Measurements from ENCODE around the gene FAAH.
"Not testable (repeated sequence)": the region's sequence is repeated elsewhere in the genome, so short reads cannot be mapped to it uniquely, and the experiment has no call there.

The FAAH gene

DNA sequence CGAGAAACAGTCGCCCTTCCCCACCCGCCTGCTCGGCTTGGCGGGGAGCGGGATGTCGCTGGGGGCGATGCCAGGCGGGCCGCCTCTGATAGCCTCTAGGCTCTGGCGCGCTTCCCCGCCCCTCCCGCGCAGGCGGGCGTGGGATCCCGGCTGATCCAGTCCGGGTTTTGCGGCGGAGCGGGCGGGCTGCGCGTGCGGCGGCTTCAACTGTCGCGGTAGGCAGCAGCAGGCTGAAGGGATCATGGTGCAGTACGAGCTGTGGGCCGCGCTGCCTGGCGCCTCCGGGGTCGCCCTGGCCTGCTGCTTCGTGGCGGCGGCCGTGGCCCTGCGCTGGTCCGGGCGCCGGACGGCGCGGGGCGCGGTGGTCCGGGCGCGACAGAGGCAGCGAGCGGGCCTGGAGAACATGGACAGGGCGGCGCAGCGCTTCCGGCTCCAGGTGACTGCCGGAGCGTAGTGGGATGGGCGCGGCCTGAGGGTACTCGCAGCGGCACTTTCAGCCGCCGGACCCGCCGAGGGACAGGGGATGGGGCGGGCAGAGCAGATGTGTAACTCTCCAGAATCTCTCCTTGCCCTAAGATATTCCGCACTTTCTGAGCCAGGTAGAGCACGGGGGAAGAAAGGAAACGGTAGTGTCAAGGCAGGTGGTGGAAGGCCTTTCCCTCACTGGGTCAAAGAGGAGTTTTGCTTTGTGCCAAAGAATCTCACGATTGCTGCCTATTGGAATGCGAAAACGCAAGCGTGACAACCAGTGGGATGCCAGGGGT, at the start of gene FAAH:
Gene FAAH (plus strand): TSS at position 210 of the 764 bp plus-strand sequence. CDS start 32 bp downstream, at position 242.
- peak; percentile 51 to 69 for DNase-seq

DNA sequence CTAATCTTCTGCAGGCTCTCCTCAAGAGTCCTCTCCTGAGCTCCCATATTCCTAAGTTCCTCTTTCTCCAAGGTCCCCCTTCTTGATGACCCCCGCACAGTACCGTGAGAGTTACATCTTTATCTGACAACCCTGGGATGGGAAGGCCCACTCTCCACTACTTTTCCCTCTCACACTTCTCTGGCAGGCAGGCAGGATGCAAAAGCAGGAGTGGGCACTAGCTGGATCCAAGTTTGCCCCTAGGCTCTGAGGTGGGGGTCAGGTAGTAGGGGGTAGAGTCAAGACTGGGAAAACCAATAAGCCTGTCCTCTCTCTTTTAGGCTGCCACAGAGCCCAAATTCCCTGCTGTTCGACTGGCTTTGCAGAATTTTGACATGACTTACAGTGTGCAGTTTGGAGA, 49.6 kb upstream of the FAAH start:
- no peak for DNase-seq

DNA sequence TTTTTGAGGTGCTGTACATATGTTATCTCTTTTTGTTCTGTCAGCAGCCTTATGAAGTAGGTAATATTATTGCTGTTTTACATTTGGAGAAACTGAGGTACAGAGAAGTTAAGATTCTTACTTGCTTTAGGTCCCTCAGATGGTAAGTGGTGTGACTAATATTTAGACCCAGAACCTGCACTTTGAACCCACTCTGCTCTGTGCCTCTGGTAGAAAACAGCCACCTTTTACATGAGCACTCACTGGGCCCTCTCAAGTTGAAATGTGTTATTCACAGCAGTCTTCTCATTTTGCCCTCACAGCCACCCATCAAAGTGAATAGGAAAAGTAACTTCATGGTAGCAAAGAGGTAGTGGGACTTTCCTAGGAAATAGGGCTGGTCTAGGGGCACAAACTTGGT, 48.8 kb upstream of the FAAH start:
- no peak for DNase-seq

DNA sequence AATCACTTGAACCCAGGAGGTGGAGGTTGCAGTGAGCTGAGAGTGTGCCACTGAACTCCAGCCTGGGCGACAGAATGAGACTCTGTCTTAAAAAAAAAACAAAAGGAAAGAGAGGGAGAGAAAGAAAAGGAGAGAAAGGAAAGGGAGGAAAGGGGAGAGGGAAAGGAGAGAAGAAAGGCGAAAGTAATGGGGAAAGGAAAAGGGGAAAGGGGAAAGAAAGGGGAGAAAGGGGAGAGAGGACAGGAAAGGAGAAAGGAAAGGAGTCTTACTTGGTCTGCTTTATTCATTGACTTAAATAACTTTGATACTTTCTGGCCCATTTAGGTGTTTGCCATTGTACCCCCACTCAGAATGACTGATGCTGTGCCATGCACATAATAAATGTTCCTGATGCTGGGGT, 41.8 kb upstream of the FAAH start:
- DNase-seq = no peak

DNA sequence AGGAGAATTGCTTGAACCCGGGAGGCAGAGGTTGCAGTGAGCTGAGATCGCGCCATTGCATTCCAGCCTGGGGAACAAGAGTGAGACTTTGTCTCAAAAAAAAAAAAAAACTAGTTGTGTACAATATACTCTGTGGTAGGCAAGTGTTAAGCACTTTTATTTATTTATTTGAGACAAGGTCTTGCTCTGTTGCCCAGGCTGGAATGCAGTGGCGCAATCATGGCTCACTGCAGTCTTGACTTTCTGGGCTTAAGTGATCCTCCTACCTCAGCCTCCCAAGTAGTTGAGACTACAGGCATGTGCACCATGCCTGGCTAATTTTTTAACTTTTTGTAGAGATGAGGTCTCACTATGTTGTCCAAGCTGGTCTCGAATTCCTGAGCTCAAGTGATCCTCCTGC, 38.2 kb upstream of the FAAH start:
- DNase-seq = not testable (repeated sequence)

DNA sequence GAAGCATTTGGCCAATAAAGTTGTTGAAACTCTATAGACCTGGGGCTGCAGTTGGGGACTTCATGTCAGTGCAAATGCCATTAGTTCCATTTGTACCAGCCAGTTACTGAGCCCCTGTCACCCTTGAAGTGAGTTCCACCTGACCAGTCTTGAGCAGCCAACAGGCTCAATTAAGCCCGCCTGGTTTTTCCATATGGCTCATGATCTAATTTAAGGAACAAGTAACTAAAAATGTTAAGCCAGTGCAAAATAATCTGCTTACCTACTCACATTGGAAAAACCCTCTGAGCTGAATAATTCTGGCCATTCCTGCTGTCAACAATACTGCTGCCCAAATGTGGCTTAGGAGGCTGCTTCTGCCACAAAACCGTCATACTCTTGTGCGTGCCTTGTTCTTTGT, 32.0 kb upstream of the FAAH start:
- DNase-seq = no peak

DNA sequence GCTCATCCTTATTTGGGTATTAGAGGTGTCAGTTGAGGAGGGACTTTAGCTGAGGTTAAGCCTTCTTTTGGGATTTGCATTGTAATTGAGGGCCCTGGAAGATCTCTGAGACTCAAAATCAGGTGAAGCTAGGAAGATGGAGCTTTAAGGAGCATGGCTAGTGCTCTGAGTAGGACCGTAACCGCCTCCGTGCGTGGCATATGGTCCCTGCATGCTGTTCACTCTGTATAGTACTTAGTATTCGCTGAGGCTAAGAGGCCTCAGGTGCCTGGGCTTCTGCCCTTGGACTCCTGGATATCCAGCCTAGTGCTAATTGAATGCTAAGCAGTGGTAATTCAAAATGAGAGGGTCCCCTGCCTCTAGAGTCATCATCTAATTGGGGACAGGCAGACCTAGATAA, 31.0 kb upstream of the FAAH start:
- no peak for DNase-seq

DNA sequence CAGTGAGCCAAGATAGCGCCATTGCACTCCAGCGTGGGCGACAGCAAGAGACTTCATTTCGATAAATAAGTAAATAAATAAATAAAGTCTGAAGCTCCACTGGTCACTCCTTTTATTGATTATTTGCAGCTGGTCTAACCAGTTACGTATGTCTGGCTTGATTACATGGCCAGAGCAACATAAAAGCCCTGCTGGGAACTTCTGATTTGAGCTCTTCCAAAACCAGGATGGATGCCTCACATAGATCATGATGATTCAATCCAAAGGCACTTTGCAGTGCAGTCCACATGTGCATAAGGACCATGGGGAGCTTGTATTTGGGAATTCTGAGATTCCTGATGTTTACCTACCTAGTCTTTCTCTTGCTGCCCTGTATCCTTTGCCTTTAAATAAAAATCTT, 29.5 kb upstream of the FAAH start:
- DNase-seq = no peak

DNA sequence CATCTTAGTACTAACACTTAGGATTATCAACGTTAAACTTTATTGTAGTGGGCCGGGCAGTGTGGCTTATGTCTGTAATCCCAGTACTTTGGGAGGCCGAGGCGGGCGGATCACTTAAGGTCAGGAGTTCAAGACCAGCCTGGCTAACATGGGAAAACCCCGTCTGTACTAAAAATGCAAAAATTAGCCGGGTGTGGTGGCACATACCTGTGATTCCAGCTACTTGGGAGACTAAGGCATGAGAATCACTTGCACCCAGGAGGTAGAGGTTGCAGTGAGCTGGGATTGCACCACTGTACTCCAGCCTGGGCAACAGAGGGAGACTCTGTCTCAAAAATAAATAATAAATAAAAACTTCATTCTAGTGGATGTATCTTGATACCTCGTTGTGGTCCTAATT, 28.3 kb upstream of the FAAH start:
- DNase-seq = not testable (repeated sequence)

DNA sequence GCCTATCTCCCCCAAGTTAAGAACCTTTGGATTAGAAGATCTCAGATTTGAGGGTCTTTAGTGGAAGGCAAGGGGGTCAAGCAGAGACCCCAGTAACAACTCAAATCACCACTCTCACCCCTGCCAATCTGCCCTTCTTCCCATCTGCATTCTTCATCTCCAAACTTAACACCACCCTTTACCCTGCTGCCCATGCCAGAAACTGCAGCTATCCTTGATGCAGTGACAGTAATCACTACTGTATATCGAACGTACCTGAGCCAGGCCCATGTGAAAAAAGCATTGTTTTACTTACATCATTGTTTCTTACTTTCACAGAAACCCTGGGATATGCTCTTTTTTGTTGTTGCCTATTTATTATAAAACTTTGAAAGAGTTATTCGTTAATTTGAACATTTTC, 27.0 kb upstream of the FAAH start:
- no peak for DNase-seq

DNA sequence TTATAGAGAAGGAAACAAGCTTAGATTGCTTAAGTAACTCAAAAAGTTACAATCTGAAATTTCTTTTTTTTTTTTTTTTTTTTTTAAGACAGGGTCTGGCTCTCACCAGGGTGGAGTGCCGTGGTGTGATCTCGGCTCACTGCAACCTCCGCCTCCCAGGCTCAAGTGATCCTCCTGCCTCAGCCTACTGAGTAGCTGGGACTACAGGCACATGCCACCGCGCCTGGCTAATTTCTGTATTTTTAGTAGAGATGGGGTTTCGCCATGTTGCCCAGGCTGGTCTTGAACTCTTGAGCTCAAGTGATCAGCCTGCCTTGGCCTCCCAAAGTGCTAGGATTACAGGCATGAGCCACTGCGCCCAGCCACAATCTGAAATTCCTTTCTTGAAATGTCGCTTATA, 26.4 kb upstream of the FAAH start:
- DNase-seq = not testable (repeated sequence)

DNA sequence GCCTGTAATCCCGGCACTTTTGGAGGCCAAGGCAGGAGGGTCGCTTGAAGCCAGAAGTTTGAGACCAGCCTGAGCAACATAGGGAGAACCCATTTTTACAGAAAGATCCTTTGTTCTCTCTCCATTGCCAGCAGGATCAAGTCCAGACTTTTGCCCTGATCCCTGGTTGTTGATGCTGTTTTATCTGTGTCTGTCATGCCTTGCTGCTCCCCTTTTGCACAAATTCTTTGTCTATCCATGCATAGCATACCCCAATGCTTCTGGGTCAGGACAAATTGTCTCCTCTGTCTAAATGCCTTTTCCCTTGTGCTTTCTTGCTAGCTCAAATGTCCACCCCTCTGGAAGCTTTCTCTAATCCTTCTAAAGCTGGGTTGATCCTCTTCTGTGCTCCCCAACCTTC, 25.3 kb upstream of the FAAH start:
- DNase-seq = no peak

DNA sequence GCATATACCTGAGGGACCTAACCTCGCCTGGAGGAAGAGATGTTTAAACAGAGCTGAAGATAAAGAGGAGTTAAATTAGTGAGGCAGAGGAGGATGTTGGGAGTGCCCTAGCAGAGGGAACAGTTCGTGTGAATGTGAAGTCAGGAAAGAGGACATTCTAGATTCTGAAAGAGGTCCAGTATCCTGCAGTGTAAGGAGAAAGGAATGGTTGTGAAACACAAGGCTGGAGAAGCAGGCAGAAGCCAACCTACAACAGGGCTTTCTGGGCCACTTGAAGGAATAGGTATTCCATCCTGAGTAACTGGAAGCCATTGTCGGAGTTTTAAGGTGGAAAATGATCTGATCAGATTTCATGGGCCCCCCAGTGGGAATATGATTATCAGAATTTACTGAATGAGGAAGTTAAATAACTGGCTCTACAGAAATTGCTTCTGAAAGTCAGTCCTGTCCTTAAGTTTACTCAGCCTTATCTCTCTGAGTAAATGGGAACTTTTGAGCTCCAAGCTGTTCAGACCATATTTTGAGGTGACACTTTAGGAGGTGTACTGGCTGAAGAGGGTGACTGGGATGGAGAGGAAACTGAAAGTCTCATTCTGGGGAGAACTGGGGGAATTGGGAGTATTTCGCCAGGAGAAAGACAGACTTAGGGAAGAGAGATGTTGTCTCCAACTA, 24.4 kb upstream of the FAAH start:
- DNase-seq = no peak

DNA sequence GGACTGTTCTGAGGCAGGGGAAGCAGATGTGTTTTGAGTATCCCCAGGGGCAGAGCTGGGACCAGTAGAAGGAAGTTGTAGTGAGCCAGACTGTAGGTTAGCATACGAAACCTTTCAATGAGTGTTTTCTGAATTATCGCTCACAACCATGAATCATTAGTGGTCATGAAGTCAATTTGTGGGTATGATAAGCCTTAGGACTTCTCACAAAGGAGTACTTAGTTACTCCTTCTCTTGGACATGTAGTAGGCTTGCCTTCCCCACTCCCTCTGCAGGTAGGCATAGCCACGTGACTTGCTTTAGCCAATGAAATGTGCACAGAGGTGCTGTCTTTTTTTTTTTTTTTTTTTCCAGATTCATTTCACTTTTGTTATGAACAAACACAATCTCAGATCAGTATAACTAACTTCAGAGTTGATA, 23.9 kb upstream of the FAAH start:
- no peak for DNase-seq

DNA sequence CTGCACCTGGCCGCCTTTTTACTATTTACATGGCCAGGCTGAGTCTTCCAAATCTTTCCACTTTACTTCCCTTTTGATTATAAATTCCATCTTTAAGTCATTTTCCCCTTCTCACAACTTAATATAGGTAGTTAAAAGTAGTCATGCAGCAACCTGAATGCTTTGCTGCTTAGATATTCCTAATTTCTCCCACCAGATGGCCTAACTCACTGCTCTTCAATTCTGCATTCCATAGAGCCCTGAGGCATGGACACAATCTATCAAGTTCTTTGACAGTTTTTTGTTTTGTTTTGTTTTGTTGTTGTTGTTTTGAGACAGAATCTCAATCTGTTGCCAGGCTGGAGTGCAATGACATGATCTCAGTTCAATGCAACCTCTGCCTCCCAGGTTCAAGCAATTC, 21.7 kb upstream of the FAAH start:
- no peak for DNase-seq

DNA sequence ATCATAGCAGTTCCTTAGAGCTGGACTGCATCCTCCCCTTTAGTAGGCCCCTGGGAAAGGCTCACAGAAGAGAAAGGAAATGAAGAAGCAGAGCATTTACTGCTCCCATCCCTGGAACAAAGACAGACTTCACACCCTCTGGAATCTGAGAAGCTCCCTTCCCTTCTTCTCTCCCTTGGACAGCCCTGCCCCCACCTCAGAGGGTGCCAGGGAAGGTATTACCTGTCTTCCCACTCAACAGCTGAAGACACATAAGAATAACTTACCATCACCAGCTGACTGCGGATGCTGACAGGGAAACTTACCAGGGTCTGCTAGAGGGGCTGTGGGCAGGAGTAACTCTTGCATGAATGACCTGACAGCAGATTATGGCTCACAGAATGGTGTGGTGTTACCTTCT, 14.1 kb upstream of the FAAH start:
- no peak for DNase-seq

DNA sequence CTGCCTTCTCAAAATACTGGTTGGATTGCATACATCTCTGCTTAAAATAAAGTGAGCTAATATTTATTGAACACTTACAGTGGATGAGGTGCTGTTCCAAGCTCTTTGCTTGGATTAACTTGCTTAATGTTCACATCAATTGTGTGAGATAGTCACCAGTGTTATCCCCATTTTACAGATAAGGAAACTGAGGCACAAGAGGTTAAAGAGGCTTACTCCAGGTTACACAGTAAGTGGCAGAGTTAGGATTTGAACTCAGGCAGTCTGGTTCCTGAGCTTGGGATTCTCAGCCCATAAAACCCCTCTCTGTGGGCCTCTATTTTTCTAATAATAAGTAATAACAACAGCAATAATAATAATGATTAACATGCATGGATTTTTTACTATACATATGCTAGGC, 13.6 kb upstream of the FAAH start:
- no peak for DNase-seq

DNA sequence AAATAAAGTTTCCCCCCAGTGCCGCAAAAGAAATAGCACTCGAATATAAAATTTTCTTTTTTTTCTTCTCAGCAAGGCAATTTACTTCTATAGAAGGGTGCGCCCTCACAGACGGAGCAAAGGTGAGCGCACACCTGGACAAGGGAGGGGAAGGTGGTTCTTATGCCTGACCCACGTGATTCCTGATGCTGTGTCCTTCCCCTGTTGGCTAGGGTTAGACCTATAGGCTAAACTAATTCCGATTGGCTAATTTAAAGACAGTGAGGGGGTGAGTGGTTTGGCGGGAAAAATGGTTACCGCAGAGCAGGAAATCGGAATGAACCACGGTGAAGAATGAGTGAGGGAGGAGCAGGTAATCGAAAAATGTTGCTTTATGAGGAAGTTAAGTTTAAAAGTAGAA, 607 bp upstream of the FAAH start:
- DNase-seq = no peak

DNA sequence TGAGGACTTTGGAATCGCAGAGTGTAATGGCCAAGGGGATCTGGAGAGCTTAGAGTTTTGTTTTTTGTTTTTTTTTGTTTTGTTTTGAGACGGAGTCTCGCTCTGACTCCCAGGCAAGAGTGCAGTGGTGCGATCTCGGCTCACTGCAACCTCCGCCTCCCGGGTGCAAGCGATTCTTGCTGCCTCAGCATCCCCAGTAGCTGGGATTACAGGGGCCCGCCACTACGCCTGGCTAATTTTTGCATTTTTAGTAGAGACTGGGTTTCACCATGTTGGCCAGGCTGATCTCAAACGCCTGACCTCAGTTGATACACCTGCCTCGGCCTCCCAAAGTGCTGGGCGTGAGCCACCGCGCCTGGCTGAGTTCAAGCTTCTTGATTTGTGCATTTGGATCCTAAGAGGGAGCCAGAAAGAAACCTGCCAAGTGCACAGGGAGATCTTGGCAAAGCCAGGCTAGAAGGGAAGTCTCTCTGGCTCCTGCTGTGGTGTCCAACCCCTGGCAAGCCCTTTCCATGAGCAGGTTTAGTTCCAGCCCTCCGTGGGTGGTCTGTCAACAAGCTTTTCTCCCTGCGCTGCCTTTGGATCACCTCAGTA, 852 bp downstream of the FAAH start:
- no peak for DNase-seq

DNA sequence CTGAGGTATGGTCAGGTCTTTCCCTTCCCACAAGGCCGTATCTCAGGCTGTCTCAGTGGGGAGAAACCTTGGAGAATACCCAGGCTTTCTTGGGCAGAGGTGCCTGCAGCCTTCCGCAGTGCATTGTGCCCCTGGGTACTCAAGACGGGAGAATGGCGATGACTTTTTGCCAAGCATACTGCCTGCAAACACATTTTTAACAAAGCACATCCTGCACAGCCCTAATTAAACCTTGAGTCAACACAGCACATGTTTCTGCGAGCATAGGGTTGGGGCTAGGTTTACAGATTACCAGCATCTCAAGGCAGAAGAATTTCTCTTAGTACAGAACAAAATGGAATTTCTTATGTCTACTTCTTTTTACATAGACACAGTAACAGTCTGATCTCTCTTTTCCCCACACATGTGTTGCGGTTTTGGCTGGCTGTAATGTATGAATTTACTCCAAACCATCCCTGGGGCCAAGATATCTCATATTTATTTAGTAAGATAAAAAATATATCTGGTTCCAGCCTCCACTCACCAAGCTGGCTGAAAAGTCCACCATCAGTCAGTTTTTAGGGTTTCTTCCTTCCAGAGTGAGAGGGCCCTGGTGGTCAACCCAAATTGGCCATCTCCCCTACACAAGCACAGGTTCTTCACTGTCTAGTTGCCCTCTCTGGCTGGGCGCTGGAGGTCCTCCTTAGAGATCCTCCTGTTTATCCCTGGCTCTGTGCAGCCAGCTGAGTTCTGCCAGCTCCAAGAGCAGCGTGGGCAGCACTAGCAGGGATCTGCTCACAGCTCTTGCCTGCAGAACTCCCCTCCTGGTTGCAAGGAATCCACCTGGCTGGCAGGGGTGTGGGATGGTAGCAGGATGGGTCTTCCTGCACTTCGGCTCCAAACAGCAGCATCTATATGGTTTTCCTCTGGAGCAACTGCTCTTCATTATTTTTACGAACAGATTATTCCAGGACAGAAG, 2.6 kb downstream of the FAAH start:
- DNase-seq = no peak

DNA sequence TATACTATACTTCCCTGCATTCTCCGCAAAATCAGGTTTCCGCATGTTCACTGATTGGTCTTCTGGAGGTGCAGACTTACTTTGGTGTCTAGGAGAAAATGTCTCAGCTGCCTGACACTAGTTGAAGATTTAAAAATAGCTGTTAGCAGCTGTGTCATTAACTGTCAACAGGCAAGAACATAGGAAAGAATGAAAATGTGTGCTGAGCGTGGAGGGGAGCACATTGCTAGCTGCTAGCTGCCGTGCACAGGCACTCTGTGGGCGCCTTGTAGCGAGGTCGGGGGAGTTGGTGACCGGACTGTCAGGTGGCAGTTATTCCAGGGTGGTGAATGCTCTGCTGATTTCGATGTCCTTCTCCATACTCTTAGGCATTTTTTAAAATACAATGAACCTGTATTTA, 5.2 kb downstream of the FAAH start:
- no peak for DNase-seq

DNA sequence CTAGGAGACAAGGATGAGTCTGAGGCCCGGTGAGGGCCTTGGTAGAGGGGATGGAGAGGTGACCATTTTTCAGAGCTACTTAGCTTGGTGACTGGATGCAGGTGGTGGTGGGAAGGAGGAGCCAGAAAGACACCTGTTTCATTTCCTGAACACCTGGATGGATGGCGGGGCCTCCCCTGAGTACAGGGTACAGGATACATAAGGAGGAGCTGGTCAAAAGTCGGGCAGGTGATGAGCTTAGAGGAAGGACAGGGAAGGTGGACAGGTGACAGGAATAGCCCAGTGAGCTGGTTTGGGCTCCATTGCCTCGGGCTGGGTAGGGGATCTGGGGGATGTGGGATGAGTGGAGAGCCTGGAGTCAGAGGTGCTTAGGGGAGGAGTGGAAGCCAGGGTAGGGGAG, 6.3 kb downstream of the FAAH start:
- DNase-seq = no peak

Measured in activated T-cell treated with anti-CD3 and anti-CD28 coated beads, Interleukin-2, amount 50 U/mL, for 48 hours (primary cell).